ENCODE data around the gene DCC.

The DCC gene

DNA sequence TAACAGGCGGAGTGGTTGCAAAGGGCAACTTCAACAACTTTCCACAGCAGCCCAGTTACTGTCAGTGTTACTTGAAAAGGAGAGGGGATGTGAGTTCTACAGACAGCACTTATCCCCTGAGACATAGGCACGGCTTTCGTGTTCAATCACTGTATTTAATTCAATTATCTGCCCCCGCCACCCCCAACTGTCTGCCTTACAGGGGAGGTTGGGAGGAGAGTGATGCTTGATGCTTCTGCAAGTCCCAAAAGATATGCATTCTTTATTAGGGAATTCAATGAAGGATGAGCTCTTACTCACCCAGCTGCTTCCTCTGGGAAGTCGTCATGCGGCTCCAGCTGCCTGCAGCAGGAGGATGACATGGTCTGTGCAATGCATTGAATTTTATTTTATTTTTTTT, 639.9 kb downstream of the DCC start:
- Histone ChIP-seq H3K27ac (ENCODE audit: low read length) (no peak overlapping the region), H3K9me3 (ENCODE audit: control insufficient read depth, insufficient read depth, low read length) (no peaks in the 10 kb centered on the region), H3K27me3 (ENCODE audit: control insufficient read depth, insufficient read depth, low read length) (no peaks in the 10 kb centered on the region), H3K4me3 (ENCODE audit: low read length) (no peak overlapping the region), H3K4me1 (ENCODE audit: control insufficient read depth, insufficient read depth, low read length) (no peaks in the 10 kb centered on the region), H3K36me3 (ENCODE audit: control insufficient read depth, insufficient read depth, low read length) (no peaks in the 10 kb centered on the region)
- DNase-seq (ENCODE audit: low read depth, low spot score): no peak
- no CpG with 5 or more reads among the region's 6 CpGs for WGBS (ENCODE audit: insufficient coverage, insufficient read length)

DNA sequence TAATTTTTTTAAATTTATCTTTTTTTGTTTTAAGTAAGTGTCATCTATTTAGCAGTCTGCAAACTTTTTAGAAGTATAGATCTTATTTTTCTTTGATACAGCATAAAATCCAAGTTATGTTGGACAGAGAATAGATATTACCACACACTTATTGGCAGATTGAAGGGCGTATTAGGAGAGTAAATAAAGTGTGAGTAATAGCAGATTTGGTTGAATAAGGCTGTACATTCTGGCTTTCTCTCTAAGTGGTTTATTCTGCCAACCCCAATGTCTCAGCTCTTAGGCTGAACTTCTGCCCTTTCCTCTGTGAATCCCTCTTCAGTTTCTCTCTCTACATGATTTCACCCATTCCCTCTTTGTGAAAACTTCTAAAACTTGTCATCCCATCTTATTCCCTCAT, 651.2 kb downstream of the DCC start:
- no peak overlapping the region for H3K4me3 ChIP-seq (ENCODE audit: low read length)
- DNase-seq (ENCODE audit: low read depth, low spot score): no peak
- WGBS (ENCODE audit: insufficient coverage, insufficient read length): no CpG with 5 or more reads among the region's 1 CpG
- H3K27me3 ChIP-seq (ENCODE audit: control insufficient read depth, insufficient read depth, low read length): no peaks in the 10 kb centered on the region
- no peaks in the 10 kb centered on the region for H3K9me3 ChIP-seq (ENCODE audit: control insufficient read depth, insufficient read depth, low read length)
- H3K4me1 ChIP-seq (ENCODE audit: control insufficient read depth, insufficient read depth, low read length): no peaks in the 10 kb centered on the region
- no peak overlapping the region for H3K27ac ChIP-seq (ENCODE audit: low read length)
- H3K36me3 ChIP-seq (ENCODE audit: control insufficient read depth, insufficient read depth, low read length): no peaks in the 10 kb centered on the region

DNA sequence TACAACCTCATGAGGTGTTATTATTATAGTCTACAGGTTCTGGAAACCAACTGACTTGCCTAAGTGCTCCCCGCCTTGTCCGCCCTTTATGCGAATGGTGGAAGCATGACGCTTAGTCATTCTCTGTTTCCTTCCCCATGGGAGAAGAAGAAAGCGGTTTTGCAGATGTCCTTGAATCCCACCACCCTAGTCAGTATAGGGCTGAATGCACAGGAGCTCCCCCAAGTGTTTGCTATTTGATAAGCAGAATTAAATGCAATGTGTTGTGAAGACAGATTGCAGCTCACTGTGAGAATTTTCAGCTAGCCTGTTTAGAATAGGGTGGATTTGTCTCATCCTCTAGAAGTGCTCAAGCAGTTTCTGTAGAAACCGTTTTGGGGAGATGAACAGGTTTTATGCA, 652.0 kb downstream of the DCC start:
- DNase-seq (ENCODE audit: low read depth, low spot score): peak; percentile 20
- no peak overlapping the region for H3K4me3 ChIP-seq (ENCODE audit: low read length)
- H3K36me3 ChIP-seq (ENCODE audit: control insufficient read depth, insufficient read depth, low read length): no peaks in the 10 kb centered on the region
- no peak overlapping the region for H3K27ac ChIP-seq (ENCODE audit: low read length)
- no peaks in the 10 kb centered on the region for H3K4me1 ChIP-seq (ENCODE audit: control insufficient read depth, insufficient read depth, low read length)
- no CpG with 5 or more reads among the region's 6 CpGs for WGBS (ENCODE audit: insufficient coverage, insufficient read length)
- H3K27me3 ChIP-seq (ENCODE audit: control insufficient read depth, insufficient read depth, low read length): no peaks in the 10 kb centered on the region
- H3K9me3 ChIP-seq (ENCODE audit: control insufficient read depth, insufficient read depth, low read length): no peaks in the 10 kb centered on the region

DNA sequence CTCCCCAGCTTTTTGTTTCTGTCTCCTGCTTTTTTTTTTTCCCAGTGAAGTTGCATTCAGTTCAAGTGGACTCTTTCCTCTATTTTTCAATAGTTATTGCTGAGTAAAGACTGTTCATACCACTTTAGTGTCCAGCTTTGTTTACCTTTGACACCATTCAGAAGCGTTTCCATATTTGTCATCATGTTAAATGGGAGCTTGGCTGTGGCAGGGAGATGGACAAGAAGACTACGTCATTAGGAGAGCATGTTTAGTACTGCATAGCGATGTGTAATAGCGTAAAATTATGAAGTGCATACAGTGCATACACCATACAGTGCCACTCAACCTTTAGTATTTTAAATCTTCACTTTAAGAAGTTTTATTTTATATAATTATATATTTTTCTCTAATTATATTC, 655.9 kb downstream of the DCC start:
- Histone ChIP-seq H3K36me3 (ENCODE audit: control insufficient read depth, insufficient read depth, low read length) (no peaks in the 10 kb centered on the region), H3K27ac (ENCODE audit: low read length) (no peak overlapping the region), H3K4me3 (ENCODE audit: low read length) (no peak overlapping the region), H3K27me3 (ENCODE audit: control insufficient read depth, insufficient read depth, low read length) (no peaks in the 10 kb centered on the region), H3K4me1 (ENCODE audit: control insufficient read depth, insufficient read depth, low read length) (no peaks in the 10 kb centered on the region), H3K9me3 (ENCODE audit: control insufficient read depth, insufficient read depth, low read length) (no peaks in the 10 kb centered on the region)
- WGBS (ENCODE audit: insufficient coverage, insufficient read length): no CpG with 5 or more reads among the region's 4 CpGs
- DNase-seq (ENCODE audit: low read depth, low spot score): no peak

DNA sequence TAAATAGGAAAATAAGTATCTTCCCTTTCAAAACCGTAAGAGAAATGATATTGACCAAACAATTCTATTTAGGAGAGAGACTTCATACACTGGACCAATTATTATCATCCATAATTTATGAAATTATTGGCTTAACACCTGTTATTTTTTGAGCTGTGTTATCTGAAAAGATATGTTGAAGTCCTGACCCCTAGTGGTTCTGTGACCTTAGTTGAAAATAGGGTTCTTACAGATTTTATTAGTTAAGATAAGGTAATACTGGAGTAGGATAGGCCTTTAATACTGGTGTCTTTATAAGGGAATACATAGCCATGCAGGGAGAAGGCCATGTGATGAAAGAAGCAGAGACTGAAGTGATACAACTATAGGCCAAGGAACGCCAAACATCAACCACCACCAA, 659.6 kb downstream of the DCC start:
- no peaks in the 10 kb centered on the region for H3K36me3 ChIP-seq (ENCODE audit: control insufficient read depth, insufficient read depth, low read length)
- no peaks in the 10 kb centered on the region for H3K4me1 ChIP-seq (ENCODE audit: control insufficient read depth, insufficient read depth, low read length)
- no peak overlapping the region for H3K4me3 ChIP-seq (ENCODE audit: low read length)
- no peak overlapping the region for H3K27ac ChIP-seq (ENCODE audit: low read length)
- no peak for DNase-seq (ENCODE audit: low read depth, low spot score)
- H3K27me3 ChIP-seq (ENCODE audit: control insufficient read depth, insufficient read depth, low read length): no peaks in the 10 kb centered on the region
- H3K9me3 ChIP-seq (ENCODE audit: control insufficient read depth, insufficient read depth, low read length): no peaks in the 10 kb centered on the region
- no CpG with 5 or more reads among the region's 2 CpGs for WGBS (ENCODE audit: insufficient coverage, insufficient read length)

DNA sequence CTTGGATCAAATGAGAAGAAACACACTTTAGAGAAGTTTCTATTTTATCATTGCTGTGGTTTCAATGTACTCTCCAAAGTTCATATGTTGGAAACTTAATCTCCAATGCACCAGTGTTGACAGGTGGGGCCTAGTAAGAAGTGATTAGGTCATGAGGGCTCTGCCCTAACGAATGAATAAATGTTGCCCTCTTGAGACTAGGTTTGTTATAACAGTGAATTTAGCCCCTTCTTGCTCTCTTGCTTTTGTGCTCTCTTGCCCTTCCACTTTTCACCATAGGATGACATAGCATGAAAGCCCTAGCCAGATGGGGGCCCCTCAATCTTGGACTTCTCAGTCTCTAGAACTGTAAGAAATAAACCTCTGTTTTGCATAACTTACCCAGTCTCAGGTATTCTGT, 664.8 kb downstream of the DCC start:
- Histone ChIP-seq H3K4me3 (ENCODE audit: low read length) (no peak overlapping the region), H3K27ac (ENCODE audit: low read length) (no peak overlapping the region), H3K36me3 (ENCODE audit: control insufficient read depth, insufficient read depth, low read length) (no peaks in the 10 kb centered on the region), H3K4me1 (ENCODE audit: control insufficient read depth, insufficient read depth, low read length) (no peaks in the 10 kb centered on the region), H3K27me3 (ENCODE audit: control insufficient read depth, insufficient read depth, low read length) (no peaks in the 10 kb centered on the region), H3K9me3 (ENCODE audit: control insufficient read depth, insufficient read depth, low read length) (no peaks in the 10 kb centered on the region)
- DNase-seq (ENCODE audit: low read depth, low spot score): no peak
- no CpG with 5 or more reads among the region's 1 CpG for WGBS (ENCODE audit: insufficient coverage, insufficient read length)

DNA sequence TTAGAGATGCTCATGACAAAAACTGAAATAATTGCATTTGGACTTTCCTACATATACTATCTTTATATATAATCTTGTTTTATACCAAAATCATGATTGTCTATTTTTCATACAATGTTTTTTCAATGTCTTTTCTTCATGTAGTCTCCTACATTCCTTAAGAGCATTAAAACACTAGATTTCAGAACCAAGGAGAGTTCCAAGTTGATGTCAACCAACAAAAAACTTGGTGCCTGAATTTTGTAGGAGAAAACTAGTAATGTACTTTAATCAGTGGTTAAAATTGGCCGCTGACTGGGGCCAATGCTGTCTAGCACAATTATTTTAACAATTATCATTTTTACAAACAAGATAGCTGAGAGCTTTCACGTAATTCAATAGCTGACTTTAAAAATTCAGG, 678.8 kb downstream of the DCC start:
- Histone ChIP-seq H3K27me3 (ENCODE audit: control insufficient read depth, insufficient read depth, low read length) (no peaks in the 10 kb centered on the region), H3K9me3 (ENCODE audit: control insufficient read depth, insufficient read depth, low read length) (no peaks in the 10 kb centered on the region), H3K36me3 (ENCODE audit: control insufficient read depth, insufficient read depth, low read length) (no peaks in the 10 kb centered on the region), H3K4me3 (ENCODE audit: low read length) (no peak overlapping the region), H3K27ac (ENCODE audit: low read length) (no peak overlapping the region), H3K4me1 (ENCODE audit: control insufficient read depth, insufficient read depth, low read length) (no peaks in the 10 kb centered on the region)
- WGBS (ENCODE audit: insufficient coverage, insufficient read length): no CpG with 5 or more reads among the region's 2 CpGs
- no peak for DNase-seq (ENCODE audit: low read depth, low spot score)

DNA sequence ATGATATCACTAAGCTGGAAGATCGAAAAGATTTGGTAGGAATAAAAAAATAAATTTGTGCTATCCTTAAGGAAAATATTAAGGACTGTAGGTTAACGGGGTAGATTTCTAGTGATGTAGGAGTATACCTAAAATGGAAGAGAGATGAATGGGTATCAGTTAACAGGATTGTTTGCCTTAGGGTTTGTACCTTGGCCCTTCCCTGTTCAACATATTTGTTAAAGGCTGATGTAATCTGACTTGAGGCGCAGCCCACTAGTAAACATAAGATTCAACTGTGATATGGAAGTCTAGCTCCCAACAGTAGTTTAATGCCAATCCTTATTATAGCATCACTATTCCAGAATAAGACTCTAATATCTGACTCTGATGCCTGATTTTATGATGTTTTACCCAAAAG, 685.2 kb downstream of the DCC start:
- no peak overlapping the region for H3K4me3 ChIP-seq (ENCODE audit: low read length)
- H3K36me3 ChIP-seq (ENCODE audit: control insufficient read depth, insufficient read depth, low read length): no peaks in the 10 kb centered on the region
- DNase-seq (ENCODE audit: low read depth, low spot score): no peak
- no peaks in the 10 kb centered on the region for H3K4me1 ChIP-seq (ENCODE audit: control insufficient read depth, insufficient read depth, low read length)
- WGBS (ENCODE audit: insufficient coverage, insufficient read length): 100% methylated on average over 2 of the region's 3 CpGs
- no peaks in the 10 kb centered on the region for H3K27me3 ChIP-seq (ENCODE audit: control insufficient read depth, insufficient read depth, low read length)
- no peaks in the 10 kb centered on the region for H3K9me3 ChIP-seq (ENCODE audit: control insufficient read depth, insufficient read depth, low read length)
- no peak overlapping the region for H3K27ac ChIP-seq (ENCODE audit: low read length)

DNA sequence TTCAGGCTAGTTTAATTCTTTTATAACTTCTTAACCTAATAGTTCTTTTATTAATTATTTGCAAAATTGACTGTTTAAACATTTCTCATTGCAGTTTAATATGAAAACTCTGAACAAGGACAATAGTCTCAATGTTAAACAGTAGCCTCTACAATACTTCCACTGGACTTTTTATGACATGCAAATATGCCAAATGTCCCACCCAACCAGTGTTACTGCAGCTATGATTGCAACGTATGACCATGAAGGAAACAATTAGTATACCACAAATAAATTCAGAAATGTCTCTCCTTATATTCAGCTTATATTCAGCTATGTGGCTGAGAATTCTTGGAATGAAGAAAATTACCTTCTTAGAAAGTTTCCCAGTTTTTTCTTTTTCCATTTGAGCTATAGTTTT, 688.6 kb downstream of the DCC start:
- Histone ChIP-seq H3K4me3 (ENCODE audit: low read length) (no peak overlapping the region), H3K36me3 (ENCODE audit: control insufficient read depth, insufficient read depth, low read length) (no peaks in the 10 kb centered on the region), H3K27me3 (ENCODE audit: control insufficient read depth, insufficient read depth, low read length) (no peaks in the 10 kb centered on the region), H3K27ac (ENCODE audit: low read length) (no peak overlapping the region), H3K4me1 (ENCODE audit: control insufficient read depth, insufficient read depth, low read length) (no peaks in the 10 kb centered on the region), H3K9me3 (ENCODE audit: control insufficient read depth, insufficient read depth, low read length) (no peaks in the 10 kb centered on the region)
- DNase-seq (ENCODE audit: low read depth, low spot score): no peak
- no CpG with 5 or more reads among the region's 1 CpG for WGBS (ENCODE audit: insufficient coverage, insufficient read length)

DNA sequence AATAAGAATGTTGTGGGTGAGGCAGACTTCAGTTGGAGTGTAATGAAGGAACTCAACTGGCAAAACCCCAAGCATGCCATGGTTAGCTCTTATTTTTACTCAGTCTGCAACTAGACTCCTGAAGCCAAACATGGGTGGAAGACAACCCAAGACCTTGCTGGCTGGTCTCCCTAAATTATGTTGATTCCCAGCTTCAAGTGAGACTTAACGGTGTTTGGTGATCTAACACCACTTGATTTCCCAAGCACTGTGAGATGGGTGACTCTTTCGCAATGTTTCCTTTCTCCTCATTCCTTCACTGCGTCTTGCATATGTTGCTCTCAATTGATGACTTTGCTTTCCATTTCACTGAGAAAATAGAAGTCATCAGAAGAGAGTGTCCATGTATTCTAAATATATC, 693.1 kb downstream of the DCC start:
- H3K4me3 ChIP-seq (ENCODE audit: low read length): no peak overlapping the region
- WGBS (ENCODE audit: insufficient coverage, insufficient read length): no CpG with 5 or more reads among the region's 3 CpGs
- no peak for DNase-seq (ENCODE audit: low read depth, low spot score)
- no peaks in the 10 kb centered on the region for H3K27me3 ChIP-seq (ENCODE audit: control insufficient read depth, insufficient read depth, low read length)
- H3K36me3 ChIP-seq (ENCODE audit: control insufficient read depth, insufficient read depth, low read length): no peaks in the 10 kb centered on the region
- H3K4me1 ChIP-seq (ENCODE audit: control insufficient read depth, insufficient read depth, low read length): no peaks in the 10 kb centered on the region
- H3K9me3 ChIP-seq (ENCODE audit: control insufficient read depth, insufficient read depth, low read length): no peaks in the 10 kb centered on the region
- H3K27ac ChIP-seq (ENCODE audit: low read length): no peak overlapping the region

DNA sequence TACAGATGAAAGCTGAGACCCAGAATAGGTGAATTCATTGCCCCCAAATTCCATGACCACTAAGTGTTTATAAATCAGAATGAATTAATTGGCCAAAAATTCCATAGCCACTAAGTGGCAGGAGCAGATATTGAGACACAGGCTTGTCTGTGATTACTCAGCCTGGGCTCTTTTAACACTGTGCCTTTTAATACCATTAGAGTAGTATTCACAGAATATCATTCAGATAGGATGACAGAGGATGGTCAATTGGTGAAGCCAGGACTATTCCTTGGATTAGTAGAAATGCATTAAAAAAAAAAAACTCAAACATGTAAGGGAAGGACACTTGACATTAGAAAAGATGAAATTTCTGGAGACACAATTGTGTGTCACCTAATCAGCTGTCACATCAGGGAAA, 698.6 kb downstream of the DCC start:
- no peak overlapping the region for H3K4me3 ChIP-seq (ENCODE audit: low read length)
- no peaks in the 10 kb centered on the region for H3K4me1 ChIP-seq (ENCODE audit: control insufficient read depth, insufficient read depth, low read length)
- no peaks in the 10 kb centered on the region for H3K36me3 ChIP-seq (ENCODE audit: control insufficient read depth, insufficient read depth, low read length)
- no peaks in the 10 kb centered on the region for H3K9me3 ChIP-seq (ENCODE audit: control insufficient read depth, insufficient read depth, low read length)
- no peaks in the 10 kb centered on the region for H3K27me3 ChIP-seq (ENCODE audit: control insufficient read depth, insufficient read depth, low read length)
- no peak for DNase-seq (ENCODE audit: low read depth, low spot score)
- no peak overlapping the region for H3K27ac ChIP-seq (ENCODE audit: low read length)
